Mesenchymal stem cell (in vitro differentiated cells and primary cell): ENCODE results near the gene PLCH2.

Experiments used
- DNase-seq: peaks from one replicate; pipeline ENCODE4 v3.0.0-alpha.2; 2013
- H2AFZ ChIP-seq: one replicate; pipeline ENCODE4 v1.6.1; 2013; ENCODE audit warnings: low read depth, mild to moderate bottlenecking, control low read depth, inconsistent platforms, low read length, moderate library complexity
- H2AK5ac ChIP-seq: 2 replicates; pipeline ENCODE4 v1.6.1; 2013; ENCODE audit warnings: low read length, moderate library complexity, mild to moderate bottlenecking, inconsistent platforms; ENCODE audit not compliant: severe bottlenecking
- H2BK120ac ChIP-seq: one replicate; pipeline ENCODE4 v1.6.1; 2013; ENCODE audit warnings: low read depth, mild to moderate bottlenecking, inconsistent platforms, low read length, moderate library complexity
- H2BK12ac ChIP-seq, 2 experiments: one replicate each; pipeline ENCODE4 v1.6.1; 2013; ENCODE audit warnings: inconsistent platforms in 2 of 2, low read length in 2 of 2, mild to moderate bottlenecking in 2 of 2, moderate library complexity in 2 of 2, control low read depth in 1 of 2
- H2BK15ac ChIP-seq: one replicate; pipeline ENCODE4 v1.6.1; 2013; ENCODE audit warnings: mild to moderate bottlenecking, low read depth, inconsistent platforms; ENCODE audit not compliant: poor library complexity, severe bottlenecking
- H2BK5ac ChIP-seq: 2 replicates; pipeline ENCODE4 v1.6.1; 2013; ENCODE audit warnings: low read depth, mild to moderate bottlenecking, low read length, control low read depth, inconsistent platforms; ENCODE audit not compliant: poor library complexity, severe bottlenecking
- H3K14ac ChIP-seq, 2 experiments: one replicate each; pipeline ENCODE4 v1.6.1; 2013; ENCODE audit warnings: inconsistent platforms in 2 of 2, low read length in 2 of 2, control low read depth in 1 of 2, mild to moderate bottlenecking in 1 of 2, moderate library complexity in 1 of 2
- H3K18ac ChIP-seq, 2 experiments: one replicate each; pipeline ENCODE4 v1.6.1; 2013; ENCODE audit warnings: inconsistent platforms in 2 of 2, low read length in 2 of 2, control low read depth in 1 of 2, low read depth in 1 of 2, mild to moderate bottlenecking in 1 of 2
- H3K23ac ChIP-seq, 2 experiments: one replicate each; pipeline ENCODE4 v1.6.1; 2013; ENCODE audit warnings: inconsistent platforms in 2 of 2, low read length in 2 of 2, mild to moderate bottlenecking in 2 of 2, moderate library complexity in 2 of 2, control low read depth in 1 of 2
- H3K27ac ChIP-seq: 2 replicates; pipeline ENCODE4 v1.5.1; 2013; ENCODE audit warnings: mild to moderate bottlenecking, moderate library complexity, low read length, control low read depth, inconsistent platforms; ENCODE audit not compliant: poor library complexity, severe bottlenecking
- H3K27me3 ChIP-seq, 2 experiments: 2 replicates each; pipeline versions ENCODE4 v1.6.1 to v1.7.0; 2013; ENCODE audit warnings: low read length in 2 of 2, mild to moderate bottlenecking in 2 of 2, moderate library complexity in 2 of 2, control low read depth in 1 of 2, inconsistent platforms in 1 of 2; ENCODE audit not compliant: control insufficient read depth in 1 of 2, insufficient read depth in 1 of 2
- H3K36me3 ChIP-seq, 2 experiments: 2 replicates each; pipeline versions ENCODE4 v1.6.1 to v1.7.0; 2013; ENCODE audit warnings: low read length in 2 of 2, control low read depth in 1 of 2, inconsistent platforms in 1 of 2, low read depth in 1 of 2, mild to moderate bottlenecking in 1 of 2; ENCODE audit not compliant: insufficient read depth in 2 of 2, control insufficient read depth in 1 of 2
- H3K4ac ChIP-seq, 2 experiments: one replicate each; pipeline ENCODE4 v1.6.1; 2013; ENCODE audit warnings: inconsistent platforms in 2 of 2, low read length in 2 of 2, mild to moderate bottlenecking in 2 of 2, moderate library complexity in 2 of 2, control low read depth in 1 of 2, low read depth in 1 of 2
- H3K4me1 ChIP-seq: 2 replicates; pipeline ENCODE4 v1.6.1; 2013; ENCODE audit warnings: low read depth, low read length, control low read depth; ENCODE audit not compliant: control insufficient read depth, insufficient read depth
- H3K4me2 ChIP-seq: 2 replicates; pipeline ENCODE4 v1.6.1; 2013; ENCODE audit warnings: low read length, mild to moderate bottlenecking, inconsistent platforms; ENCODE audit not compliant: poor library complexity, severe bottlenecking
- H3K4me3 ChIP-seq, 2 experiments: 2 replicates each; pipeline versions ENCODE4 v1.5.1 to v1.7.0; 2013; ENCODE audit warnings: low read length in 2 of 2, mild to moderate bottlenecking in 2 of 2, control low read depth in 1 of 2, low read depth in 1 of 2; ENCODE audit not compliant: insufficient read depth in 1 of 2
- H3K79me1 ChIP-seq: replicated peaks from 2 replicates; pipeline ENCODE4 v1.6.1; 2013; ENCODE audit warnings: mild to moderate bottlenecking, control low read depth, low read length, inconsistent platforms; ENCODE audit not compliant: poor library complexity, severe bottlenecking
- H3K9ac ChIP-seq: 2 replicates; pipeline ENCODE4 v1.7.0; 2013; ENCODE audit warnings: mild to moderate bottlenecking, low read length, moderate library complexity
- H3K9me3 ChIP-seq: 2 replicates; pipeline ENCODE4 v1.7.0; 2013; ENCODE audit warnings: mild to moderate bottlenecking, low read length; ENCODE audit not compliant: control insufficient read depth
- H4K8ac ChIP-seq: one replicate; pipeline ENCODE4 v1.6.1; 2013; ENCODE audit warnings: inconsistent platforms, mild to moderate bottlenecking, low read length, moderate library complexity
- H4K91ac ChIP-seq: one replicate; pipeline ENCODE4 v1.6.1; 2013; ENCODE audit warnings: mild to moderate bottlenecking, low read length, inconsistent platforms
- WGBS: methylation state at CpG from one replicate; pipeline ENCODE4 v1.1.7; 2013; ENCODE audit warnings: mixed read lengths; 5-methylcytosine and 5-hydroxymethylcytosine counted together

PLCH2 gene

DNA sequence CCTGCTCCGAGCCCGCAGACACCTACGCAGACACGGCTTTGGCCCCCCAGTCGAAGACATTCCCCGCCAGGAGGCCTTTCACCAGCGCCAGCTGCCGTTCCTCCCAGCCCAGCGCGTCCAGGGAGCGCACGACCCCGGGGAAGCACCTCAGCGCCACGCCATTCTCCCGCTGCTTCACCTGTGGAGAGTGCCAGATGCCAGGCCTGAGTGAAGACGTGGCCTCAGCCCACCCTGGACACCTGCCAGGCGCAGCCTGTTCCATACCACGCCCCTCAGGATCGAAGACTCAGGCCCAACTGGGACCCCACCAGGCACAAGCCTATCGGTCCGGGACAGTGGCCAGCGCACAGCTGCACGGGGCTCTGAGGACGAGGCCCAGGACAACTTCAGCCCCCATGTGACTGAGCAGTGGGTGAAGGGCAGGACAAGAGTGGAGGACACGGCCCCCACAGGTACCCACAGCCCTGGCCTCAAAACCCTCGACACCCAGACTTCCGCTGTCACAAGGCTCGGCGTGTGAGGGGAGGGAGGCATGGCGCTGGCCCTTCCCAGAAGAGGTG lies 36.9 kb downstream of the PLCH2 start:
- no peak overlapping the region for H3K14ac ChIP-seq
- 95% methylated on average over 31 of the region's 31 CpGs for WGBS
- peaks cover 1% of the 10 kb centered on the region for H3K4me1 ChIP-seq
- H3K4me3 ChIP-seq = no peak overlapping the region
- no peak overlapping the region for H2BK120ac ChIP-seq
- no peaks in the 10 kb centered on the region for H3K9me3 ChIP-seq
- H3K27ac ChIP-seq = no peak overlapping the region
- H3K79me1 ChIP-seq = peaks cover 40% of the 10 kb centered on the region
- no peak overlapping the region for H4K8ac ChIP-seq
- H3K4me2 ChIP-seq = no peak overlapping the region
- peaks cover 77 to 100% of the 10 kb centered on the region in 2 experiments for H3K36me3 ChIP-seq
- H3K23ac ChIP-seq = no peak overlapping the region
- H3K4ac ChIP-seq = no peak overlapping the region
- H4K91ac ChIP-seq = no peak overlapping the region
- no peak overlapping the region for H2AFZ ChIP-seq
- no peak overlapping the region for H2BK12ac ChIP-seq
- no peak overlapping the region for H3K18ac ChIP-seq
- H2BK15ac ChIP-seq = no peak overlapping the region
- H3K9ac ChIP-seq = no peak overlapping the region
- H3K27me3 ChIP-seq = no peaks in the 10 kb centered on the region
- no peak overlapping the region for H2BK5ac ChIP-seq
- no peak overlapping the region for H2AK5ac ChIP-seq
- DNase-seq = no peak

DNA sequence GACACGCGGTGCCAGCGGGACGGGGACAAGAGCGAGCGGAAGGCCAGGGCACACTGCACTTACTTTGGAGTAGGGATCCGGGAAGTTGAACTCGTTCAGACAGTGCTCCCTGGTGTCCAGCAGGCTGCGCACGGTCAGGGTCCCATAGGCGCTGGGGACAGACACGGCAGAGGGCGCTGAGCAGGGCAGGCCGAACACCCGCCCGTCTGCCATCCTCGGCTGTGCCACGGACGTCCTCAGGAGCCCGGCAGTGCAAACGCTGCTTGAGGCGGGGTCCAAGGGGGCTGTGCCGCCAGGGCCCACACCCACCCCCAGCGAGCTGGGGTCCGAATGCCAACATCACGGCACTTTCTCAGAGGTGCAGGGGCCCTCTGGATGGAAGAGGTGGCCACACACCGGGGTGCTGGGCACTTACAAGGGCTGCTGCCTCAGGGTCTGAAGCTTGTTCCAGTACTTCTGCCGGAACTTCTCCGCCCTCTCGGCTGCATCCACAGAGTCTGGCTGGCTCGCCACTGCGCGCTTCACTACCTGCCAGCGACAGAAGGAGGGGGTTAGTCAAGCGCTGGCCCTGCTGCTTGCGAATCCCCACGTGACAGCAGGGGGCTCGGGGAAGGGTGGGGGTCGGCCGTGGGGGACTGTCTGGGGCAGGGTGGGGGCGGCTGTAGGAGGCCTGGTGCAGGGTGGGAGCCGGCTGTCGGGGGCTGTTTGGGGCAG lies 38.0 kb downstream of the PLCH2 start:
- no peak overlapping the region for H3K14ac ChIP-seq
- no peak overlapping the region for H4K91ac ChIP-seq
- H2AFZ ChIP-seq = no peak overlapping the region
- H3K4me2 ChIP-seq = no peak overlapping the region
- H3K23ac ChIP-seq = no peak overlapping the region
- H4K8ac ChIP-seq = no peak overlapping the region
- H2AK5ac ChIP-seq = no peak overlapping the region
- peaks cover 86 to 100% of the 10 kb centered on the region in 2 experiments for H3K36me3 ChIP-seq
- no peak overlapping the region for H3K4me3 ChIP-seq
- H2BK5ac ChIP-seq = no peak overlapping the region
- H3K27ac ChIP-seq = no peak overlapping the region
- H3K4me1 ChIP-seq = peaks cover 1% of the 10 kb centered on the region
- peaks cover 42% of the 10 kb centered on the region for H3K79me1 ChIP-seq
- H2BK12ac ChIP-seq = no peak overlapping the region
- H3K9ac ChIP-seq = no peak overlapping the region
- H2BK15ac ChIP-seq = no peak overlapping the region
- H3K18ac ChIP-seq = no peak overlapping the region
- no peaks in the 10 kb centered on the region for H3K9me3 ChIP-seq
- 96% methylated on average over 41 of the region's 43 CpGs for WGBS
- H2BK120ac ChIP-seq = no peak overlapping the region
- no peaks in the 10 kb centered on the region for H3K27me3 ChIP-seq
- H3K4ac ChIP-seq = no peak overlapping the region
- no peak for DNase-seq

DNA sequence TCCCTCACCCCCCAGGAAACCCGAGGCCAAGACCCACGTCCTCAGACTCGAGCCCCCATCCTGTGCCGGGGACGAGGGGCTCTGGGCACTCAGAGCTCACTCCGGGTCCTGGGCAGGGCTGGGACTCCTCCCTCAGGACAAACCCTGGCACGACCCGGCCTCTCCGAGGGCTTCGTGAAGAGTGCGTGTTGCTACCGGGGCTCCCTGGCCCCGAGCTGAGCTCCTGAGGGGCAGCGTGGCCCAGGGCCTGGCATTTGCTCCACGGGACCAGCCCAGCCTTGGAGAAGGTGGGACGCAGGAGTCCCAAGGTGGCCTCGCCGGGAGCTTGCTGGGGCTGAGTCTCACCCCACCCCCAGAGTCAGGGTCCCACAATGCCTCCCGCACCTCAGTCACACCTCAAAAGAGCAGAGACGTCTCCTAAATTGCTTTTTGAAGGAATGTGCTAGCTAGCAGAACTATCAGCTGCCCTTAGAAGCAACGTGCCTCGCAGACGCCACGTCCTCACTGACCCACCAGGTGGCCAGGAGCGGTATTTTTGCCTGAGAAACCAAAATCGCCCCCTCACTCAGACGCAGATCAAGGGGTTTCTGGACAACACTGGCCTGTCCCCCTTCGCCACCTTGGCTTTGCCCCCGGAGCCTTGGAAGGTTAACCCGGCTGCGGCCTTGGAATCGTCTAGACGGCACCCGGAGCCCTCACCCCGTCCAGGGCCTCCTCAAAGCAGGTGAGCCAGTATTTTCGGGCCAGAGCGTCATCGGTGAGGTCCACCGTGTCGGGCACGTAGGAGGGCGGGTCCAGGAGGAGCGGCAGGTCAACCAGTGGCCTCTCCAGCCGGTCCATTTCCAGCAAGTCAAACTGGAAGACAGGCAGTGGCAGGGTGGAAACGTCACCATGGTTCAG lies 39.0 kb downstream of the PLCH2 start:
- H2BK5ac ChIP-seq = no peak overlapping the region
- H3K4me3 ChIP-seq = no peak overlapping the region
- H3K4ac ChIP-seq = no peak overlapping the region
- no peak overlapping the region for H4K8ac ChIP-seq
- H2AK5ac ChIP-seq = no peak overlapping the region
- H2BK120ac ChIP-seq = no peak overlapping the region
- H3K9ac ChIP-seq = no peak overlapping the region
- no peak overlapping the region for H3K14ac ChIP-seq
- H3K79me1 ChIP-seq = peaks cover 48% of the 10 kb centered on the region
- no peak overlapping the region for H3K23ac ChIP-seq
- no peak overlapping the region for H4K91ac ChIP-seq
- no peak overlapping the region for H2AFZ ChIP-seq
- H3K27me3 ChIP-seq = no peaks in the 10 kb centered on the region
- H3K4me2 ChIP-seq = no peak overlapping the region
- no peaks in the 10 kb centered on the region for H3K9me3 ChIP-seq
- WGBS = 93% methylated on average over 45 of the region's 45 CpGs
- DNase-seq = no peak
- no peak overlapping the region for H3K18ac ChIP-seq
- peaks cover 1% of the 10 kb centered on the region for H3K4me1 ChIP-seq
- H3K36me3 ChIP-seq = peaks cover 84 to 100% of the 10 kb centered on the region in 2 experiments
- no peak overlapping the region for H2BK12ac ChIP-seq
- no peak overlapping the region for H2BK15ac ChIP-seq
- no peak overlapping the region for H3K27ac ChIP-seq

DNA sequence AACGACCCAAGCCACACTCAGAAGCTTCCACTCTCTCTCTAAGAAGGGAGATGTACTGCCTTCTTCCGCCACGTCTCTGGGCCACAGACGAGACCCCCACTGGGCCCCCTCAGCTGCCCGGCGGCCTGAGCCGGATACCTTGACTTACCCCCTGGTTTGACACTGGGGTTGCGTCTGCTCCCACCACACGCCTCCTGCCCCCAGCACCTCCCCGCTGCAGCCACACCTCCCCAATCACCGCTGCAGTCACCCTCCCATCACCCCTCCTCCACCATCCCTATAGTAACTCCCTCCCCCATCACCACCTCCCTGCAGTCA lies 39.6 kb downstream of the PLCH2 start:
- Histone ChIP-seq H2BK120ac (no peak overlapping the region), H3K27ac (no peak overlapping the region), H2AFZ (no peak overlapping the region), H3K36me3 (peaks cover 81 to 100% of the 10 kb centered on the region in 2 experiments), H3K14ac (no peak overlapping the region), H4K8ac (no peak overlapping the region), H2BK12ac (no peak overlapping the region), H3K79me1 (peaks cover 48% of the 10 kb centered on the region), H3K4me1 (peaks cover 1% of the 10 kb centered on the region), H3K9ac (no peak overlapping the region), H3K4me2 (no peak overlapping the region), H3K4ac (no peak overlapping the region), H3K9me3 (no peaks in the 10 kb centered on the region), H3K4me3 (no peak overlapping the region), H2BK5ac (no peak overlapping the region), H2BK15ac (no peak overlapping the region), H3K23ac (no peak overlapping the region), H3K27me3 (no peaks in the 10 kb centered on the region), H4K91ac (no peak overlapping the region), H2AK5ac (no peak overlapping the region), H3K18ac (no peak overlapping the region)
- WGBS = 91% methylated on average over 11 of the region's 11 CpGs
- DNase-seq = no peak
